ENCODE measurements around the gene XRCC3. TPM values are rescaled to one million over a fixed set of nuclear protein-coding genes. Genes with fewer than 3 reads are reported as not detected.

The XRCC3 gene
- total and polyA plus RNA-seq, 10 of the 15 experiments (the other 5 are each of a cell fraction or from before 2014, with no cell fraction given) = 0.37 to 52.0 (median 26.8) TPM

DNA sequence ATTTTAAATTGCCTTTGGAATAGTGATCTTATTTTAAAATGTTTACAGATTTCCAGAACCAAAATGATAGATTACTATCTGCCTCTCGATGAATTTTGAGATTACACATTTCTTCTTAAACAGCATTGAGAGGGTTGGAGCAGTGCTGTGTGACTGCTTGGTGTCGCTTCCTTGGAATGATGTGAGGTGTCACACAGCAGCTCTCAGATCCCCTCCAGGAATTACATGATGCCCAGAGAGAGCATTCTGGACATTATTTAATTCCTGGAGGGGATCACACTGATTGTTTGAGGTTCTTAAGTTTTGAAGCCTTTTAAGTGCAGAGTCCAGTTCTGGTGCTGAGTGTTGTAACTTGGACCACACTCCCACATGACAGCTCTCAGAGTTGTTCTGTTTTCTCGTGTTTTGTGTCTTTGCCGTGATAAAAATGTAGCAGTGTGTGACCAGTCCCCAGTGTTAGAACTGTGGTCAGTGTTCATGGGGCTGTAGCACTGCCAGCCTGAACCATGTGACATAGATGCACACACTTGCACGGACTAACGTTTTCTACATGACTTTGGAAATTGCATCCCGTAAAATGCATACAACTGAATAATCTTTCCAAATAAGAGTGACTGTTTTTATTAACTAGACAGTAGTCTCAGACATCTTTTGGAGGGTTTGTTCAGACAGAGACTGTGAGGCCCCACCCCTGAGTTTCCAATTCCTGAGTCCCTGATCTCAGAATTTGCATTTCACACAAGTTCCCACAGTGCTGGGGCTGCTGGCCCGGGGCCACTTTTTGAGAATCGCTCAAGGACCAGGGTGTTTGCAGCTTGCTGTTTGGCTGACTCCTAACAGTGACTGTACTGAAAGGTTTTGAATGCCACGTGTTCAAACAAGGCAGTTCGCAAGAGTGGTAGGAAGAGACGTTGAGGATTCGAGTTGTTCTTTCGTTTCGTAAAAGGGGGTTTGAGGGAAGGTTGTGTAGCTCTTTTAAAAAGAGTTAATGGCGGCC lies 26.0 kb downstream of the XRCC3 start (continued):
- TF ChIP-seq CREM (IDR thresholded peaks at IDR 0.05; ENCODE audit: low read depth) (no peak), RAD51 (IDR thresholded peaks at IDR 0.05) (peak; percentile 51; the same call in 1 of the 2 replicates), RAD21 (IDR thresholded peaks at IDR 0.05; ENCODE audit: insufficient read depth, low read depth, low read length) (no peak), YY1 (IDR thresholded peaks at IDR 0.05; ENCODE audit: low read depth, low read length) (peak; percentile 52; the same call in 1 of the 2 replicates), RBBP5 (conservative IDR thresholded peaks at IDR 0.05) (no peak), PRDM15 (CRISPR knock-in tag; IDR thresholded peaks at IDR 0.05) (no peak), TAF1 (IDR thresholded peaks at IDR 0.05; ENCODE audit: borderline replicate concordance, low read depth, low read length) (peak; percentile 65), POU2F2 (IDR thresholded peaks at IDR 0.05; ENCODE audit: borderline replicate concordance, low read depth, low read length) (peak; percentile 76; the same call in 1 of the 3 replicates), POLR2A (IDR thresholded peaks at IDR 0.05; ENCODE audit: low read depth, low read length) (0 out of 2 replicates have a peak, but pooled peaks have one; percentile 55), NBN (IDR thresholded peaks at IDR 0.05) (peak; percentile 57; the same call in 1 of the 2 replicates), MYC (IDR thresholded peaks at IDR 0.05; ENCODE audit: insufficient read depth, insufficient read length, insufficient replicate concordance, low read length, severe bottlenecking) (no peak), MXI1 (IDR thresholded peaks at IDR 0.05; ENCODE audit: low read depth, low read length) (peak; percentile 81), ZNF274 (IDR thresholded peaks at IDR 0.05; ENCODE audit: insufficient read depth, insufficient read length) (no peak), HDAC2 (IDR thresholded peaks at IDR 0.05) (no peak), LARP7 (IDR thresholded peaks at IDR 0.05) (no peak)
- TF ChIP-seq, protein P1, sequence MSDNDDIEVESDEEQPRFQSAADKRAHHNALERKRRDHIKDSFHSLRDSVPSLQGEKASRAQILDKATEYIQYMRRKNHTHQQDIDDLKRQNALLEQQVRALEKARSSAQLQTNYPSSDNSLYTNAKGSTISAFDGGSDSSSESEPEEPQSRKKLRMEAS (IDR thresholded peaks at IDR 0.05; ENCODE audit: low read depth, low read length) = peak; percentile 78; the same call in 1 of the 2 replicates
- TF ChIP-seq, protein P2, sequence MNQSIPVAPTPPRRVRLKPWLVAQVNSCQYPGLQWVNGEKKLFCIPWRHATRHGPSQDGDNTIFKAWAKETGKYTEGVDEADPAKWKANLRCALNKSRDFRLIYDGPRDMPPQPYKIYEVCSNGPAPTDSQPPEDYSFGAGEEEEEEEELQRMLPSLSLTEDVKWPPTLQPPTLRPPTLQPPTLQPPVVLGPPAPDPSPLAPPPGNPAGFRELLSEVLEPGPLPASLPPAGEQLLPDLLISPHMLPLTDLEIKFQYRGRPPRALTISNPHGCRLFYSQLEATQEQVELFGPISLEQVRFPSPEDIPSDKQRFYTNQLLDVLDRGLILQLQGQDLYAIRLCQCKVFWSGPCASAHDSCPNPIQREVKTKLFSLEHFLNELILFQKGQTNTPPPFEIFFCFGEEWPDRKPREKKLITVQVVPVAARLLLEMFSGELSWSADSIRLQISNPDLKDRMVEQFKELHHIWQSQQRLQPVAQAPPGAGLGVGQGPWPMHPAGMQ (IDR thresholded peaks at IDR 0.05; ENCODE audit: borderline replicate concordance) = no peak
- TF ChIP-seq, protein P3, sequence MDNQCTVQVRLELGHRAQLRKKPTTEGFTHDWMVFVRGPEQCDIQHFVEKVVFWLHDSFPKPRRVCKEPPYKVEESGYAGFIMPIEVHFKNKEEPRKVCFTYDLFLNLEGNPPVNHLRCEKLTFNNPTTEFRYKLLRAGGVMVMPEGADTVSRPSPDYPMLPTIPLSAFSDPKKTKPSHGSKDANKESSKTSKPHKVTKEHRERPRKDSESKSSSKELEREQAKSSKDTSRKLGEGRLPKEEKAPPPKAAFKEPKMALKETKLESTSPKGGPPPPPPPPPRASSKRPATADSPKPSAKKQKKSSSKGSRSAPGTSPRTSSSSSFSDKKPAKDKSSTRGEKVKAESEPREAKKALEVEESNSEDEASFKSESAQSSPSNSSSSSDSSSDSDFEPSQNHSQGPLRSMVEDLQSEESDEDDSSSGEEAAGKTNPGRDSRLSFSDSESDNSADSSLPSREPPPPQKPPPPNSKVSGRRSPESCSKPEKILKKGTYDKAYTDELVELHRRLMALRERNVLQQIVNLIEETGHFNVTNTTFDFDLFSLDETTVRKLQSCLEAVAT (IDR thresholded peaks at IDR 0.05) = peak; percentile 28; the same call in 1 of the 2 replicates
- TF ChIP-seq, protein P4, sequence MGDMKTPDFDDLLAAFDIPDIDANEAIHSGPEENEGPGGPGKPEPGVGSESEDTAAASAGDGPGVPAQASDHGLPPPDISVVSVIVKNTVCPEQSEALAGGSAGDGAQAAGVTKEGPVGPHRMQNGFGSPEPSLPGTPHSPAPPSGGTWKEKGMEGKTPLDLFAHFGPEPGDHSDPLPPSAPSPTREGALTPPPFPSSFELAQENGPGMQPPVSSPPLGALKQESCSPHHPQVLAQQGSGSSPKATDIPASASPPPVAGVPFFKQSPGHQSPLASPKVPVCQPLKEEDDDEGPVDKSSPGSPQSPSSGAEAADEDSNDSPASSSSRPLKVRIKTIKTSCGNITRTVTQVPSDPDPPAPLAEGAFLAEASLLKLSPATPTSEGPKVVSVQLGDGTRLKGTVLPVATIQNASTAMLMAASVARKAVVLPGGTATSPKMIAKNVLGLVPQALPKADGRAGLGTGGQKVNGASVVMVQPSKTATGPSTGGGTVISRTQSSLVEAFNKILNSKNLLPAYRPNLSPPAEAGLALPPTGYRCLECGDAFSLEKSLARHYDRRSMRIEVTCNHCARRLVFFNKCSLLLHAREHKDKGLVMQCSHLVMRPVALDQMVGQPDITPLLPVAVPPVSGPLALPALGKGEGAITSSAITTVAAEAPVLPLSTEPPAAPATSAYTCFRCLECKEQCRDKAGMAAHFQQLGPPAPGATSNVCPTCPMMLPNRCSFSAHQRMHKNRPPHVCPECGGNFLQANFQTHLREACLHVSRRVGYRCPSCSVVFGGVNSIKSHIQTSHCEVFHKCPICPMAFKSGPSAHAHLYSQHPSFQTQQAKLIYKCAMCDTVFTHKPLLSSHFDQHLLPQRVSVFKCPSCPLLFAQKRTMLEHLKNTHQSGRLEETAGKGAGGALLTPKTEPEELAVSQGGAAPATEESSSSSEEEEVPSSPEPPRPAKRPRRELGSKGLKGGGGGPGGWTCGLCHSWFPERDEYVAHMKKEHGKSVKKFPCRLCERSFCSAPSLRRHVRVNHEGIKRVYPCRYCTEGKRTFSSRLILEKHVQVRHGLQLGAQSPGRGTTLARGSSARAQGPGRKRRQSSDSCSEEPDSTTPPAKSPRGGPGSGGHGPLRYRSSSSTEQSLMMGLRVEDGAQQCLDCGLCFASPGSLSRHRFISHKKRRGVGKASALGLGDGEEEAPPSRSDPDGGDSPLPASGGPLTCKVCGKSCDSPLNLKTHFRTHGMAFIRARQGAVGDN (IDR thresholded peaks at IDR 0.05) = peak; percentile 87
